ENCODE results near the gene CTBP2. TPM values are rescaled to one million over a fixed set of nuclear protein-coding genes. Genes with fewer than 3 reads are reported as not detected.
"Not testable (repeated sequence)": the region's sequence is repeated elsewhere in the genome, so short reads cannot be mapped to it uniquely, and the experiment has no call there.

The CTBP2 gene
- polyA plus RNA-seq, 6 donors from 2014 or later = 0.11 to 2.1 (median 0.40) TPM; not detected in 1

GRCh38 chr10:125067764-125068163, 92.6 kb downstream of the CTBP2 start:
- no peak for DNase-seq

GRCh38 chr10:125066764-125067450, 93.5 kb downstream of the CTBP2 start:
- Mint-ChIP-seq H3K9me3 (peaks cover 0 to 14% (median 4%) of the 10 kb centered on the region in 7 donors), H3K4me3 (no peak overlapping the region), H3K4me1 (peaks cover 21 to 43% (median 39%) of the 10 kb centered on the region in 3 donors), H3K36me3 (peaks cover 0 to 7% of the 10 kb centered on the region in 2 donors), H3K27ac (peak overlapping the region in 1 of 6 donors; percentile 37), H3K27me3 (peaks cover 56 to 70% (median 61%) of the 10 kb centered on the region in 3 donors)
- no peak for ATAC-seq (ENCODE audit: low read depth in 2 of 2)
- no peak for DNase-seq

More at GRCh38 chr10:125067764-125068163, 92.6 kb downstream of the CTBP2 start:
- Mint-ChIP-seq H3K4me3 (no peak overlapping the region), H3K4me1 (peaks cover 17 to 36% (median 33%) of the 10 kb centered on the region in 3 donors), H3K27me3 (peaks cover 53 to 72% (median 59%) of the 10 kb centered on the region in 3 donors), H3K36me3 (peaks cover 0 to 7% of the 10 kb centered on the region in 2 donors), H3K9me3 (peaks cover 0 to 14% (median 2%) of the 10 kb centered on the region in 7 donors), H3K27ac (no peak overlapping the region)
- ATAC-seq (ENCODE audit: low read depth in 2 of 2) = no peak

GRCh38 chr10:125064681-125065492, 95.5 kb downstream of the CTBP2 start:
- Mint-ChIP-seq H3K27me3 (peaks cover 62 to 75% (median 64%) of the 10 kb centered on the region in 3 donors), H3K36me3 (peaks cover 0 to 7% of the 10 kb centered on the region in 2 donors), H3K27ac (peak overlapping the region in 5 of 6 donors; percentile 6 to 89 (median 80)), H3K9me3 (peaks cover 0 to 14% (median 4%) of the 10 kb centered on the region in 7 donors), H3K4me1 (peaks cover 32 to 58% (median 55%) of the 10 kb centered on the region in 3 donors), H3K4me3 (peak overlapping the region; percentile 4 to 86 (median 50))
- DNase-seq (peak; percentile 79), ATAC-seq (ENCODE audit: low read depth in 2 of 2) (peak; percentile 87 to 89)

GRCh38 chr10:125063256-125063925, 97.0 kb downstream of the CTBP2 start:
- peaks cover 0 to 20% (median 5%) of the 10 kb centered on the region in 7 donors for H3K9me3 Mint-ChIP-seq
- peaks cover 65 to 75% (median 71%) of the 10 kb centered on the region in 3 donors for H3K27me3 Mint-ChIP-seq
- H3K36me3 Mint-ChIP-seq = peaks cover 0 to 7% of the 10 kb centered on the region in 2 donors
- H3K27ac Mint-ChIP-seq = no peak overlapping the region
- ATAC-seq (ENCODE audit: low read depth in 2 of 2) = no peak
- no peak for DNase-seq
- H3K4me1 Mint-ChIP-seq = peaks cover 32 to 60% (median 55%) of the 10 kb centered on the region in 3 donors
- peak overlapping the region in 3 of 8 donors; percentile 1 to 54 (median 50) for H3K4me3 Mint-ChIP-seq

GRCh38 chr10:125062914-125063230, 97.5 kb downstream of the CTBP2 start:
- Mint-ChIP-seq H3K4me1 (peaks cover 32 to 65% (median 55%) of the 10 kb centered on the region in 3 donors), H3K27me3 (peaks cover 65 to 74% (median 66%) of the 10 kb centered on the region in 3 donors), H3K36me3 (peaks cover 0 to 7% of the 10 kb centered on the region in 2 donors), H3K27ac (no peak overlapping the region), H3K9me3 (peaks cover 0 to 20% (median 5%) of the 10 kb centered on the region in 7 donors), H3K4me3 (peak overlapping the region in 1 of 8 donors; percentile 50)
- DNase-seq (no peak), ATAC-seq (ENCODE audit: low read depth in 2 of 2) (no peak)

- ATAC-seq (ENCODE audit: low read depth in 2 of 2) (no peak), DNase-seq (no peak)
- Mint-ChIP-seq H3K9me3 (peaks cover 0 to 20% (median 5%) of the 10 kb centered on the region in 7 donors), H3K36me3 (peaks cover 0 to 7% of the 10 kb centered on the region in 2 donors), H3K4me1 (peaks cover 33 to 70% (median 57%) of the 10 kb centered on the region in 3 donors), H3K27me3 (peaks cover 63 to 72% (median 64%) of the 10 kb centered on the region in 3 donors), H3K4me3 (peak overlapping the region in 5 of 8 donors; percentile 32 to 74 (median 58)), H3K27ac (peak overlapping the region in 3 of 6 donors; percentile 49 to 86 (median 69))
Measured at GRCh38 chr10:125062227-125062913, 98.0 kb downstream of the CTBP2 start.

GRCh38 chr10:125061557-125062226, 98.7 kb downstream of the CTBP2 start:
- Mint-ChIP-seq H3K4me1 (peaks cover 39 to 76% (median 62%) of the 10 kb centered on the region in 3 donors), H3K9me3 (peaks cover 0 to 17% (median 5%) of the 10 kb centered on the region in 7 donors), H3K36me3 (peaks cover 0 to 7% of the 10 kb centered on the region in 2 donors), H3K27me3 (peaks cover 63 to 72% (median 64%) of the 10 kb centered on the region in 3 donors), H3K27ac (peak overlapping the region in 2 of 6 donors; percentile 69 to 86), H3K4me3 (peak overlapping the region in 6 of 8 donors; percentile 20 to 74 (median 62))
- DNase-seq (peak; percentile 38), ATAC-seq (ENCODE audit: low read depth in 2 of 2) (peak; percentile 20 to 24)

- H3K9me3 Mint-ChIP-seq = peaks cover 0 to 13% (median 5%) of the 10 kb centered on the region in 7 donors
- peaks cover 60 to 72% (median 63%) of the 10 kb centered on the region in 3 donors for H3K27me3 Mint-ChIP-seq
- ATAC-seq (ENCODE audit: low read depth in 2 of 2) = peak in 1 of 2 donors; percentile 19
- peak overlapping the region in 2 of 6 donors; percentile 16 to 86 for H3K27ac Mint-ChIP-seq
- peaks cover 0 to 7% of the 10 kb centered on the region in 2 donors for H3K36me3 Mint-ChIP-seq
- H3K4me3 Mint-ChIP-seq = peak overlapping the region in 6 of 8 donors; percentile 10 to 74 (median 62)
- no peak for DNase-seq
- H3K4me1 Mint-ChIP-seq = peaks cover 39 to 74% (median 55%) of the 10 kb centered on the region in 3 donors
Measured at GRCh38 chr10:125060826-125061556, 99.4 kb downstream of the CTBP2 start.

GRCh38 chr10:125060482-125060825, 99.9 kb downstream of the CTBP2 start:
- Mint-ChIP-seq H3K27me3 (peaks cover 61 to 74% (median 65%) of the 10 kb centered on the region in 3 donors), H3K9me3 (peaks cover 0 to 13% (median 5%) of the 10 kb centered on the region in 7 donors), H3K36me3 (peaks cover 0 to 6% of the 10 kb centered on the region in 2 donors), H3K27ac (no peak overlapping the region), H3K4me1 (peaks cover 39 to 72% (median 52%) of the 10 kb centered on the region in 3 donors), H3K4me3 (no peak overlapping the region)
- DNase-seq (no peak), ATAC-seq (ENCODE audit: low read depth in 2 of 2) (no peak)

- peaks cover 35 to 68% (median 48%) of the 10 kb centered on the region in 3 donors for H3K4me1 Mint-ChIP-seq
Measured at GRCh38 chr10:125060026-125060425, 100.3 kb downstream of the CTBP2 start.

GRCh38 chr10:125059348-125059747, 101.0 kb downstream of the CTBP2 start:
- not testable (repeated sequence) for H3K36me3 Mint-ChIP-seq; DNase-seq; ATAC-seq (ENCODE audit: low read depth in 2 of 2); H3K27ac Mint-ChIP-seq
- Mint-ChIP-seq H3K4me1 (peaks cover 28 to 61% (median 41%) of the 10 kb centered on the region in 3 donors), H3K4me3 (peak overlapping the region in 1 of 8 donors; percentile 45), H3K27me3 (peaks cover 66 to 79% (median 67%) of the 10 kb centered on the region in 3 donors), H3K9me3 (peaks cover 0 to 11% (median 6%) of the 10 kb centered on the region in 7 donors)

More at GRCh38 chr10:125060026-125060425, 100.3 kb downstream of the CTBP2 start:
- ATAC-seq (ENCODE audit: low read depth in 2 of 2) (no peak), DNase-seq (no peak)
- Mint-ChIP-seq H3K27ac (no peak overlapping the region), H3K36me3 (peaks cover 0 to 2% of the 10 kb centered on the region in 2 donors), H3K9me3 (peaks cover 0 to 9% (median 5%) of the 10 kb centered on the region in 7 donors), H3K4me3 (no peak overlapping the region), H3K27me3 (peaks cover 61 to 74% (median 66%) of the 10 kb centered on the region in 3 donors)
